ENCODE data around the gene RAD51B. TPM values are rescaled to one million over a fixed set of nuclear protein-coding genes. Genes with fewer than 3 reads are reported as not detected.

The RAD51B gene
- total and polyA plus RNA-seq, 8 donors: 1.8 to 30.7 (median 15.3) TPM

DNA sequence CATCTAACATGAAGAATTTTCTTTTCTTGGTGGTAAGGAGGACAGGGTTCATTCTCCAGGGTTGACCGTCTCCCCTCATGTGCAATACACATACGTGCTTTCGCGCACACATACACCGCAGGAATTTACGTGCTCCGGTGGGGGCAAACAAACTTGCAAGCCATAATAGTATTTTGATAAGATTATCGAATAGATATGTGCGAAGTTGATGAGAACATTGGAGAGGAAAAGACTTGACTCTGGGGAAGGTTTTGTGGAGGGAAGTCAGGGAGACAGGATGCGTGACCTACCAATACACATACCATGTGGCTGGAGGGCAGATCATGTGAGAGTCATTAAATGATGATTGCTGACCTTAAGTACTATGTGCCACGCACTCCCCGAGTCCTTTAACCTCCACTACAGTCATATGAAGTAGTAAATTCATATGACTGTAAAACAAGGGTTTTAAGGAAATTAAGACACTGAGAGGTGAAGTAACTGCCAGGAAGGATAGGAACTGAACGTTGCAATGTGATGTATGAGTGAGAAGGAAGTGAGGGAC lies 921 bp downstream of the RAD51B start:
- no peaks in the 10 kb centered on the region for H3K9me3 ChIP-seq
- DNase-seq: peak in 1 of 2 donors; percentile 62
- H3K36me3 ChIP-seq: peaks cover 0 to 8% (median 2%) of the 10 kb centered on the region in 4 donors
- H3K4me1 ChIP-seq: peaks cover 10 to 34% (median 26%) of the 10 kb centered on the region in 4 donors
- intact Hi-C loops (cut with DNase I; ENCODE audit: low total_unique reads): no loop called here
- peak overlapping the region; percentile 77 to 96 (median 85) for H3K4me3 ChIP-seq
- TF ChIP-seq POLR2A (IDR thresholded peaks at IDR 0.05): no peak
- TF ChIP-seq CTCF (IDR thresholded peaks at IDR 0.05): no peak
- no peak for TF ChIP-seq EP300 (IDR thresholded peaks at IDR 0.05)
- TF ChIP-seq POLR2AphosphoS5 (IDR thresholded peaks at IDR 0.05): no peak
- H3K27me3 ChIP-seq: no peaks in the 10 kb centered on the region
- peak overlapping the region in 4 of 5 donors; percentile 74 to 80 (median 76) for H3K27ac ChIP-seq
- 7 to 17% (median 12%) methylated on average over 13 of the region's 13 CpGs for WGBS, 5 donors

GRCh38 chr14:67821121-67821520 lies 1.5 kb downstream of the RAD51B start:
- intact Hi-C loops (cut with DNase I; ENCODE audit: low total_unique reads): no loop called here
- DNase-seq: no peak
- H3K9me3 ChIP-seq: no peaks in the 10 kb centered on the region
- peaks cover 5 to 29% (median 20%) of the 10 kb centered on the region in 4 donors for H3K4me1 ChIP-seq
- H3K4me3 ChIP-seq: no peak overlapping the region
- no peak for TF ChIP-seq POLR2A (IDR thresholded peaks at IDR 0.05)
- no peak for TF ChIP-seq EP300 (IDR thresholded peaks at IDR 0.05)
- TF ChIP-seq POLR2AphosphoS5 (IDR thresholded peaks at IDR 0.05): no peak
- H3K27me3 ChIP-seq: no peaks in the 10 kb centered on the region
- H3K27ac ChIP-seq: no peak overlapping the region
- peaks cover 0 to 14% (median 4%) of the 10 kb centered on the region in 4 donors for H3K36me3 ChIP-seq

DNA sequence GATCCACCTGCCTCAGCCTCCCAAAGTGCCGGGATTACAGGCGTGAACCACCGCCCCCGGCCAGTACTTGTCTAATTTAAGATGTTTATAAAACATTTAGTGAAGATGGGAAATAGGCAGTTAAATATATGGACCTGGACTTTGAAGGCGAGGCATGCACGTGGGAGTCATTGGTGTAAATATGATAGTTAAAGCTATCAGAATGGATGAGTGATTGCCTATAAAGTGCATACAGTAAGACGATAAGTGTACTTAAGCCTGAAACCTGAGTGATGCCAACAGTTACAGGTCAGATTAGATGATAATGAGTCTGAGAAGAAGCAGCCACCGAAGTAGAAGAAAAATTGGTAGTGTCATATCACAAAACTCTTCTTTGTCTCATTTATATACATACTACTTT lies 11.5 kb downstream of the RAD51B start:
- no peaks in the 10 kb centered on the region for H3K9me3 ChIP-seq
- intact Hi-C loops (cut with DNase I; ENCODE audit: low total_unique reads): no loop called here
- no peak for DNase-seq
- peaks cover 0 to 5% (median 0%) of the 10 kb centered on the region in 4 donors for H3K4me1 ChIP-seq
- TF ChIP-seq POLR2AphosphoS5 (IDR thresholded peaks at IDR 0.05) (no peak), POLR2A (IDR thresholded peaks at IDR 0.05) (no peak), CTCF (IDR thresholded peaks at IDR 0.05) (no peak), EP300 (IDR thresholded peaks at IDR 0.05) (no peak)
- H3K27ac ChIP-seq: no peak overlapping the region
- 82 to 88% (median 84%) methylated on average over 8 of the region's 8 CpGs for WGBS, 5 donors
- H3K4me3 ChIP-seq: no peak overlapping the region
- H3K36me3 ChIP-seq: peaks cover 0 to 19% (median 13%) of the 10 kb centered on the region in 4 donors
- no peaks in the 10 kb centered on the region for H3K27me3 ChIP-seq

GRCh38 chr14:67833403-67833802 lies 13.8 kb downstream of the RAD51B start:
- WGBS, 5 donors: 86 to 97% (median 90%) methylated on average over 1 of the region's 1 CpG
- no peak for DNase-seq
- peaks cover 0 to 14% (median 0%) of the 10 kb centered on the region in 4 donors for H3K4me1 ChIP-seq
- no peaks in the 10 kb centered on the region for H3K9me3 ChIP-seq
- no peak overlapping the region for H3K27ac ChIP-seq
- no peaks in the 10 kb centered on the region for H3K36me3 ChIP-seq
- intact Hi-C loops (cut with DNase I; ENCODE audit: low total_unique reads): no loop called here
- TF ChIP-seq POLR2A (IDR thresholded peaks at IDR 0.05): no peak
- H3K27me3 ChIP-seq: no peaks in the 10 kb centered on the region
- H3K4me3 ChIP-seq: no peak overlapping the region

DNA sequence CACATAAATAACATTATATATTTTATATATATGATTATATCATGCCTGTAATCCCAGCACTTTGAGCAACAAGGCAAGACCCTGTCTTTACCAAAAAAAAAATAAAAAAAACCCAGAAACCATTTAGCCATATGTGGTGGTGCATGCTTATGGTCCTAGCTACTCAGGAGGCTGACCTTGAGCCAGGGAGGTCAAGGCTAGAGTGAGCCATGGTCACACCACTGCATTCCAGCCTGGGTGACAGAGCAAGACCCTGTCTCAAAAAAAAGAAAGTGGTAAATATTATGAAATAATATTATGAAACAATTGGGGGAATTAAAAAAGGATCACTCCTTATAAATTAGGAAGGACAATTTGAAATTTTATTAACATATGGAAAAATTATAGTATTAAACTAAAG lies 16.0 kb downstream of the RAD51B start:
- Histone ChIP-seq H3K4me1 (peaks cover 0 to 14% (median 0%) of the 10 kb centered on the region in 4 donors), H3K27me3 (no peaks in the 10 kb centered on the region), H3K27ac (no peak overlapping the region), H3K36me3 (no peaks in the 10 kb centered on the region), H3K9me3 (no peaks in the 10 kb centered on the region), H3K4me3 (no peak overlapping the region)
- DNase-seq: no peak
- intact Hi-C loops (cut with DNase I; ENCODE audit: low total_unique reads): no loop called here
- TF ChIP-seq POLR2AphosphoS5 (IDR thresholded peaks at IDR 0.05) (no peak), EP300 (IDR thresholded peaks at IDR 0.05) (no peak), POLR2A (IDR thresholded peaks at IDR 0.05) (no peak), CTCF (IDR thresholded peaks at IDR 0.05) (no peak)
